ENCODE data around the gene EEF1AKMT4. TPM values are rescaled to one million over a fixed set of nuclear protein-coding genes. Genes with fewer than 3 reads are reported as not detected.

EEF1AKMT4 gene
- total and polyA plus RNA-seq, 10 of the 15 experiments (the other 5 are each of a cell fraction or from before 2014, with no cell fraction given): 7.5 to 26.8 (median 18.3) TPM

DNA sequence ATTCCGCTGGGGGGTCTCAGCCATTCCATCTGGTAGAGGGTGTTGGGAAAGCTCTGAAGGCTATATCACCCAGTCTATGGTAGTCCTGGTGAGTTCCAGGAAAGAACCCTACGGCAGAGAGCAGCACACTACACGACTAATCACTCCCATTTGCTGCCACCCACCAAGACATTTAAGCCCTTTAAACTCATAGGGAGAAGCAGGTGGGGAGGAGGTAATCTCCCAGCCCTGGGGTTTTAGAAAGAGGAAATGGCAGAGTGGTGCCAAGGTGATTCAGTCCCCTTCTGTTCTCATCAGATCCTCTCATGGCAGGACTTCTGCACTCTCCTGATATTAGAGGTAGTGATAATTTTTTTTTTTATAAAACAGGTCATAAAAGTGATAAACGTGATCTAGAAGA is 30.7 kb upstream of the EEF1AKMT4 start (continued):
- TF ChIP-seq, protein P1, sequence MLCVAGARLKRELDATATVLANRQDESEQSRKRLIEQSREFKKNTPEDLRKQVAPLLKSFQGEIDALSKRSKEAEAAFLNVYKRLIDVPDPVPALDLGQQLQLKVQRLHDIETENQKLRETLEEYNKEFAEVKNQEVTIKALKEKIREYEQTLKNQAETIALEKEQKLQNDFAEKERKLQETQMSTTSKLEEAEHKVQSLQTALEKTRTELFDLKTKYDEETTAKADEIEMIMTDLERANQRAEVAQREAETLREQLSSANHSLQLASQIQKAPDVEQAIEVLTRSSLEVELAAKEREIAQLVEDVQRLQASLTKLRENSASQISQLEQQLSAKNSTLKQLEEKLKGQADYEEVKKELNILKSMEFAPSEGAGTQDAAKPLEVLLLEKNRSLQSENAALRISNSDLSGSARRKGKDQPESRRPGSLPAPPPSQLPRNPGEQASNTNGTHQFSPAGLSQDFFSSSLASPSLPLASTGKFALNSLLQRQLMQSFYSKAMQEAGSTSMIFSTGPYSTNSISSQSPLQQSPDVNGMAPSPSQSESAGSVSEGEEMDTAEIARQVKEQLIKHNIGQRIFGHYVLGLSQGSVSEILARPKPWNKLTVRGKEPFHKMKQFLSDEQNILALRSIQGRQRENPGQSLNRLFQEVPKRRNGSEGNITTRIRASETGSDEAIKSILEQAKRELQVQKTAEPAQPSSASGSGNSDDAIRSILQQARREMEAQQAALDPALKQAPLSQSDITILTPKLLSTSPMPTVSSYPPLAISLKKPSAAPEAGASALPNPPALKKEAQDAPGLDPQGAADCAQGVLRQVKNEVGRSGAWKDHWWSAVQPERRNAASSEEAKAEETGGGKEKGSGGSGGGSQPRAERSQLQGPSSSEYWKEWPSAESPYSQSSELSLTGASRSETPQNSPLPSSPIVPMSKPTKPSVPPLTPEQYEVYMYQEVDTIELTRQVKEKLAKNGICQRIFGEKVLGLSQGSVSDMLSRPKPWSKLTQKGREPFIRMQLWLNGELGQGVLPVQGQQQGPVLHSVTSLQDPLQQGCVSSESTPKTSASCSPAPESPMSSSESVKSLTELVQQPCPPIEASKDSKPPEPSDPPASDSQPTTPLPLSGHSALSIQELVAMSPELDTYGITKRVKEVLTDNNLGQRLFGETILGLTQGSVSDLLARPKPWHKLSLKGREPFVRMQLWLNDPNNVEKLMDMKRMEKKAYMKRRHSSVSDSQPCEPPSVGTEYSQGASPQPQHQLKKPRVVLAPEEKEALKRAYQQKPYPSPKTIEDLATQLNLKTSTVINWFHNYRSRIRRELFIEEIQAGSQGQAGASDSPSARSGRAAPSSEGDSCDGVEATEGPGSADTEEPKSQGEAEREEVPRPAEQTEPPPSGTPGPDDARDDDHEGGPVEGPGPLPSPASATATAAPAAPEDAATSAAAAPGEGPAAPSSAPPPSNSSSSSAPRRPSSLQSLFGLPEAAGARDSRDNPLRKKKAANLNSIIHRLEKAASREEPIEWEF (IDR thresholded peaks at IDR 0.05; ENCODE audit: insufficient replicate concordance, low read depth, low read length): no peak
- TF ChIP-seq ASH2L (IDR thresholded peaks at IDR 0.05; ENCODE audit: borderline replicate concordance, low read depth) (no peak), SMARCA5 (IDR thresholded peaks at IDR 0.05) (no peak), CREB1 (IDR thresholded peaks at IDR 0.05; ENCODE audit: low read depth) (no peak), EZH2 (IDR thresholded peaks at IDR 0.05; ENCODE audit: borderline replicate concordance, control insufficient read depth, low read depth, low read length) (no peak)
- TF ChIP-seq, protein P2, sequence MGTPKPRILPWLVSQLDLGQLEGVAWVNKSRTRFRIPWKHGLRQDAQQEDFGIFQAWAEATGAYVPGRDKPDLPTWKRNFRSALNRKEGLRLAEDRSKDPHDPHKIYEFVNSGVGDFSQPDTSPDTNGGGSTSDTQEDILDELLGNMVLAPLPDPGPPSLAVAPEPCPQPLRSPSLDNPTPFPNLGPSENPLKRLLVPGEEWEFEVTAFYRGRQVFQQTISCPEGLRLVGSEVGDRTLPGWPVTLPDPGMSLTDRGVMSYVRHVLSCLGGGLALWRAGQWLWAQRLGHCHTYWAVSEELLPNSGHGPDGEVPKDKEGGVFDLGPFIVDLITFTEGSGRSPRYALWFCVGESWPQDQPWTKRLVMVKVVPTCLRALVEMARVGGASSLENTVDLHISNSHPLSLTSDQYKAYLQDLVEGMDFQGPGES (IDR thresholded peaks at IDR 0.05): no peak
- TF ChIP-seq, protein P3, sequence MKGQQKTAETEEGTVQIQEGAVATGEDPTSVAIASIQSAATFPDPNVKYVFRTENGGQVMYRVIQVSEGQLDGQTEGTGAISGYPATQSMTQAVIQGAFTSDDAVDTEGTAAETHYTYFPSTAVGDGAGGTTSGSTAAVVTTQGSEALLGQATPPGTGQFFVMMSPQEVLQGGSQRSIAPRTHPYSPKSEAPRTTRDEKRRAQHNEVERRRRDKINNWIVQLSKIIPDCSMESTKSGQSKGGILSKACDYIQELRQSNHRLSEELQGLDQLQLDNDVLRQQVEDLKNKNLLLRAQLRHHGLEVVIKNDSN (IDR thresholded peaks at IDR 0.05; ENCODE audit: borderline replicate concordance, extremely low read length, insufficient read depth, low read depth, low read length): no peak
